WTC11 (cell line): Measurements from ENCODE around the gene STAT3.

Source experiments
- ATF1 ChIP-seq: sonication (generic); formaldehyde crosslinking; IDR thresholded peaks from 2 replicates; pipeline ENCODE4 v1.8.1; 2023; ENCODE audit warnings: mild to moderate bottlenecking, moderate library complexity, missing genetic modification reagents
- ELF4 ChIP-seq: sonication (generic); formaldehyde crosslinking; IDR thresholded peaks from 2 replicates; pipeline ENCODE4 v1.8.1; 2022; ENCODE audit warnings: low read depth, mild to moderate bottlenecking, moderate library complexity, missing genetic modification reagents
- ESRRA ChIP-seq: sonication (generic); formaldehyde crosslinking; IDR thresholded peaks from 2 replicates; pipeline ENCODE4 v1.8.1; 2022; ENCODE audit warnings: mild to moderate bottlenecking, missing genetic modification reagents, borderline replicate concordance
- MAX ChIP-seq: sonication (generic); formaldehyde crosslinking; IDR thresholded peaks from 2 replicates; pipeline ENCODE4 v1.8.0; 2022; ENCODE audit warnings: mild to moderate bottlenecking, missing genetic modification reagents
- NR3C1 ChIP-seq: sonication (generic); formaldehyde crosslinking; conservative IDR thresholded peaks from 2 replicates; pipeline ENCODE4 v1.8.1; 2023; ENCODE audit warnings: low read depth, mild to moderate bottlenecking, missing genetic modification reagents
- ZNF232 ChIP-seq: sonication (generic); formaldehyde crosslinking; IDR thresholded peaks from 2 replicates; pipeline ENCODE4 v1.8.0; 2022; ENCODE audit warnings: mild to moderate bottlenecking, missing genetic modification reagents
- TF ChIP-seq, protein P1 (sequence below): sonication (generic); formaldehyde crosslinking; IDR thresholded peaks from 2 replicates; pipeline ENCODE4 v1.8.1; 2022; ENCODE audit warnings: mild to moderate bottlenecking, missing genetic modification reagents, moderate library complexity, borderline replicate concordance
- TF ChIP-seq, protein P2 (sequence below): sonication (generic); formaldehyde crosslinking; conservative IDR thresholded peaks from 2 replicates; pipeline ENCODE4 v1.8.1; 2022; ENCODE audit warnings: mild to moderate bottlenecking, missing genetic modification reagents
- TF ChIP-seq, protein P3 (sequence below): fragments of 200-600 bp; IDR thresholded peaks from 2 replicates; pipeline ENCODE4 v1.8.0; 2022; ENCODE audit warnings: antibody characterized with exemption
- TF ChIP-seq, protein P4 (sequence below): sonication (generic); formaldehyde crosslinking; IDR thresholded peaks from 2 replicates; pipeline ENCODE4 v1.8.1; 2023; ENCODE audit warnings: mild to moderate bottlenecking, missing genetic modification reagents, moderate library complexity

DNA sequence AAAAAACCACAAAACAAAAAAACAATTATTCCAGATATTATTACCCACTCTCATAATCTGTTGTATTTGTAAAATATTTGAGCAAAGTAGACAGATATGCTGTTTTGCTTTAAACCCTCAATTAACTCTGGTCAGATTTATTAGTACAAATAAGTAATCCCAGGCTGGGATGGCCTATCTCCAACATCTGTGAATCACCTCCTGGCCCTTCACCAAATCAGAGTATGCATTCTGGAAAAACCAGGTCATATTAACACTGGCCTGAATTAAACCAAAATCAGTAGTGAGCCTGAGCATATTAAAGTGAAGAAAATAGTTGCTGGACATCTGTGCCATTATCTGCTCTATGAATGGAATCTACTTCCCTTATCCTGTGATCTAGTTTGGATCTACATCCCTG, 41.0 kb downstream of the STAT3 start:
- TF ChIP-seq, protein P1, sequence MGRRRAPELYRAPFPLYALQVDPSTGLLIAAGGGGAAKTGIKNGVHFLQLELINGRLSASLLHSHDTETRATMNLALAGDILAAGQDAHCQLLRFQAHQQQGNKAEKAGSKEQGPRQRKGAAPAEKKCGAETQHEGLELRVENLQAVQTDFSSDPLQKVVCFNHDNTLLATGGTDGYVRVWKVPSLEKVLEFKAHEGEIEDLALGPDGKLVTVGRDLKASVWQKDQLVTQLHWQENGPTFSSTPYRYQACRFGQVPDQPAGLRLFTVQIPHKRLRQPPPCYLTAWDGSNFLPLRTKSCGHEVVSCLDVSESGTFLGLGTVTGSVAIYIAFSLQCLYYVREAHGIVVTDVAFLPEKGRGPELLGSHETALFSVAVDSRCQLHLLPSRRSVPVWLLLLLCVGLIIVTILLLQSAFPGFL (CRISPR knock-in tag): no peak
- TF ChIP-seq, protein P2, sequence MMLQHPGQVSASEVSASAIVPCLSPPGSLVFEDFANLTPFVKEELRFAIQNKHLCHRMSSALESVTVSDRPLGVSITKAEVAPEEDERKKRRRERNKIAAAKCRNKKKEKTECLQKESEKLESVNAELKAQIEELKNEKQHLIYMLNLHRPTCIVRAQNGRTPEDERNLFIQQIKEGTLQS (CRISPR knock-in tag): no peak
- TF ChIP-seq ELF4 (CRISPR knock-in tag) (no peak), ATF1 (CRISPR knock-in tag) (no peak), ZNF232 (no peak), MAX (no peak), ESRRA (CRISPR knock-in tag) (no peak), NR3C1 (CRISPR knock-in tag) (no peak)
- TF ChIP-seq, protein P3, sequence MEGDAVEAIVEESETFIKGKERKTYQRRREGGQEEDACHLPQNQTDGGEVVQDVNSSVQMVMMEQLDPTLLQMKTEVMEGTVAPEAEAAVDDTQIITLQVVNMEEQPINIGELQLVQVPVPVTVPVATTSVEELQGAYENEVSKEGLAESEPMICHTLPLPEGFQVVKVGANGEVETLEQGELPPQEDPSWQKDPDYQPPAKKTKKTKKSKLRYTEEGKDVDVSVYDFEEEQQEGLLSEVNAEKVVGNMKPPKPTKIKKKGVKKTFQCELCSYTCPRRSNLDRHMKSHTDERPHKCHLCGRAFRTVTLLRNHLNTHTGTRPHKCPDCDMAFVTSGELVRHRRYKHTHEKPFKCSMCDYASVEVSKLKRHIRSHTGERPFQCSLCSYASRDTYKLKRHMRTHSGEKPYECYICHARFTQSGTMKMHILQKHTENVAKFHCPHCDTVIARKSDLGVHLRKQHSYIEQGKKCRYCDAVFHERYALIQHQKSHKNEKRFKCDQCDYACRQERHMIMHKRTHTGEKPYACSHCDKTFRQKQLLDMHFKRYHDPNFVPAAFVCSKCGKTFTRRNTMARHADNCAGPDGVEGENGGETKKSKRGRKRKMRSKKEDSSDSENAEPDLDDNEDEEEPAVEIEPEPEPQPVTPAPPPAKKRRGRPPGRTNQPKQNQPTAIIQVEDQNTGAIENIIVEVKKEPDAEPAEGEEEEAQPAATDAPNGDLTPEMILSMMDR: no peak
- TF ChIP-seq, protein P4, sequence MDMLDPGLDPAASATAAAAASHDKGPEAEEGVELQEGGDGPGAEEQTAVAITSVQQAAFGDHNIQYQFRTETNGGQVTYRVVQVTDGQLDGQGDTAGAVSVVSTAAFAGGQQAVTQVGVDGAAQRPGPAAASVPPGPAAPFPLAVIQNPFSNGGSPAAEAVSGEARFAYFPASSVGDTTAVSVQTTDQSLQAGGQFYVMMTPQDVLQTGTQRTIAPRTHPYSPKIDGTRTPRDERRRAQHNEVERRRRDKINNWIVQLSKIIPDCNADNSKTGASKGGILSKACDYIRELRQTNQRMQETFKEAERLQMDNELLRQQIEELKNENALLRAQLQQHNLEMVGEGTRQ: no peak
